Activated T-cell treated with anti-CD3 and anti-CD28 coated beads, Interleukin-2, amount 50 U/mL, for 48 hours (primary cell): Measurements from ENCODE around the gene IL17RB.
A peak's percentile ranks its signal among the peaks of the same experiment; 100 is the strongest.

Source experiments
- DNase-seq, 2 experiments: peaks; one replicate each; pipeline ENCODE4 v3.0.0-alpha.2; 2020

The IL17RB gene

DNA sequence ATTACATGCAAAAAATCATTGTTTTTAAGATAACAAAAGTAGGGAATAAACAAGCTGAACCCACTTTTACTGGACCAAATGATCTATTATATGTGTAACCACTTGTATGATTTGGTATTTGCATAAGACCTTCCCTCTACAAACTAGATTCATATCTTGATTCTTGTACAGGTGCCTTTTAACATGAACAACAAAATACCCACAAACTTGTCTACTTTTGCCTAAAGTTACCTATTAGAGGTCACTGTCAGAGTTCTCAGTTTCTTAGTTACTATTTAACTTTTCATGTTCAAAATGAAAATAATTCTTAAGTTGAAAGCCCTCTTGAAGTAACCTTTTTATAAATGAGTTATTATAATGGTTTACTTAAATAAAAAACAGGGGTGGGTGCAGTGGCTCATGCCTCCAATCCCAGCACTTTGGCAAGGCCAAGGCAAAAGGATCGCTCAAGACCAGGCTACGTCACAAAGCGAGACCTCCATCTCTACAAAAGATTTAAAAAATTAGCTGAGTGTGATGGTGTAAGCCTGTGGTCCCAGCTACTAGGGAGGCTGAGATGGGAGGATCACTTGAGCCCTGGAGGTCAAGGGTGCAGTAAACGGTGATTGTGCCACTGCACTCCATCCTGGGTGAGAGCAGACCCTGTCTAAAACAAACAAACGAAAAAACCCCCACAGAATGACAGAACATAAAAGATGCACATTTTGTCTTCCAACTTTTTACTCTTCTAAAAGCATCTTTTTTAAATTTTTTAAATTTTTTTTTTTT is 19.5 kb downstream of the IL17RB start:
- no peak for DNase-seq

DNA sequence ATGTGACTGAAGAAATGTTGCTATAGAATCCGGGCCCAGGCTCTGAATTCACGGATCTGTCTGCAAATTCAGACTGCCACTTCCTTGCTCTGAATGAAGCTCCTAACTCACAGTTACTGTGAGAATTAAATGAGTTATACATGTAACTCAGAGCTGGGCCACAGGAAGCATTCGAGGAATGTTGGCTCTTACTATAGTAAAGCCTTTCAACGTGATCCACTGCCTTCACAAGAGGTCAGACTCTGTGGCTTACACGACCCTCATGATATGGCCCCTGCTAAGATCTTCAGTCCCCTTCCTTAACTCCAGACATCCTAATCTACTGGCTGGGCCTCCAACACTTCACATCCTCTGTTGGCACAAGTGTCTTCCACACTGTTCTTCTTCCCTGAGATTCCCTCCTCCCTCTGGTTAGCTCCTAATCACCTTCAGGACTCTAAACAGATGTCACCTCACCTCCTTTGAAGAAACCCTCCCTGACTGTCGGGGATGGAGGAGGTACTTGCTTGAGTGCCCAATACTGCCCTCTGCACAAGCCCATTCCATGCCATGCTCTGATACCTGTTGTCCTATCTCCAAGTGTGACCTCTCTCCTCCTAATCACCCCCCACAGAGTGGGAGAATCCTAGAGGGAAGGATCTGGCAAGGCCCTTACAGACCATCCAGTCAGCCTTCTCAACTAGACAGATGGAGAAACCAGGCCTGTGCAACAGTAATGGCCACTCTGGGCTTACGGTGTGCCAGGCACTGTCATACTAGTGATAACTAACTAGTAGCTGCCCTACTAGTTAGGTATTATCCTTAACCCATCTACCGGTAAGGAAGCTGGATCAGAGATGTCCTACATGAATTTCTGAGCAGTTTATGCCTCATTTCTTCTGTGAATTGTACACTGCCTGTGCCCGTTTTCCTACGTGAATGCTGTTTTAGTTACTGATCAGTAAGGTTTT is 34.3 kb downstream of the IL17RB start:
- DNase-seq, result peak in 1 of 2 experiments; percentile 19

GRCh38 chr3:53881691-53882593 is 35.6 kb downstream of the IL17RB start, which contains the start of gene ACTR8:
ACTR8 (minus strand) TSS chr3:53882152; CDS start chr3:53882101, 51 bp downstream.
- DNase-seq, result peak; percentile 88 to 91

GRCh38 chr3:53883008-53883407 is 36.6 kb downstream of the IL17RB start:
- no peak for DNase-seq

- no peak for DNase-seq
Measured at GRCh38 chr3:53884623-53885022, 38.3 kb downstream of the IL17RB start.

DNA sequence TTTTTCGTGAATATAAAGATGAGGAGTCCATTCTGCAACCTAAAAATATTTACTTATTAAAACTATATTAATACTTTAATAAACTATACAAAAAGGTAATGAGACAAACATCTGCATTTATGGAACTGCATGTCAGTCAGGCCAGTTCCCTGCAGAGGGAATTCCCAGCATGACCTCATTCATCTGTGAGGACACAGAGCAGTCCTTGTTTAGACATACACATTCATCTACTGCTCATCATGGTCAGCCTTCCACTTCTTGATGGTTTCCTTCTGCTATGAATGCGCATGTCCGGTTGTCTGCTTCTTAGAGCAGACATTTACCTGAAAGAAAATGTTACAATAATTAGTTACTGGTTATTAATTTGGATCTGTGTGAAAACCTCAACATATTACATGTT is 38.9 kb downstream of the IL17RB start:
- no peak for DNase-seq

DNA sequence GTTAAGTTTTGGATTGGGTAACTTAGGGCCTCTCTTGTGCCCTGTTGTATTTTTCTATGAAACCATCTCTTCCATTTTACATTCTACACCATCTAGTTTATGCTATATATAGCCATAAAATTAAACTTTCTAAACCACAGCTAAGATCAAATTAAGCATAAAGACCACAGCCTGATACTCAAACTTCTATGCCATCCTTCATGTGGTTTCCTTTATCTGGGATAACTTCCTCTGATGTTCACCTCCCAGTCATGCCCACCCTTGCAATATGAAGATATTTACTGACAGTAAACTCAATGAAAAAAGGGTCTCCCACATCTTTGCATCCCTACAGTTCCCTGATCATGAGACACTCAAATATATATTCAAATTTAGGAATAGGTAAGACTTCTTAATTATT is 41.1 kb downstream of the IL17RB start:
- DNase-seq, result no peak

GRCh38 chr3:53888232-53888631 is 41.9 kb downstream of the IL17RB start:
- no peak for DNase-seq

GRCh38 chr3:53890726-53891475 is 44.5 kb downstream of the IL17RB start:
- peak; percentile 38 to 50 for DNase-seq

DNA sequence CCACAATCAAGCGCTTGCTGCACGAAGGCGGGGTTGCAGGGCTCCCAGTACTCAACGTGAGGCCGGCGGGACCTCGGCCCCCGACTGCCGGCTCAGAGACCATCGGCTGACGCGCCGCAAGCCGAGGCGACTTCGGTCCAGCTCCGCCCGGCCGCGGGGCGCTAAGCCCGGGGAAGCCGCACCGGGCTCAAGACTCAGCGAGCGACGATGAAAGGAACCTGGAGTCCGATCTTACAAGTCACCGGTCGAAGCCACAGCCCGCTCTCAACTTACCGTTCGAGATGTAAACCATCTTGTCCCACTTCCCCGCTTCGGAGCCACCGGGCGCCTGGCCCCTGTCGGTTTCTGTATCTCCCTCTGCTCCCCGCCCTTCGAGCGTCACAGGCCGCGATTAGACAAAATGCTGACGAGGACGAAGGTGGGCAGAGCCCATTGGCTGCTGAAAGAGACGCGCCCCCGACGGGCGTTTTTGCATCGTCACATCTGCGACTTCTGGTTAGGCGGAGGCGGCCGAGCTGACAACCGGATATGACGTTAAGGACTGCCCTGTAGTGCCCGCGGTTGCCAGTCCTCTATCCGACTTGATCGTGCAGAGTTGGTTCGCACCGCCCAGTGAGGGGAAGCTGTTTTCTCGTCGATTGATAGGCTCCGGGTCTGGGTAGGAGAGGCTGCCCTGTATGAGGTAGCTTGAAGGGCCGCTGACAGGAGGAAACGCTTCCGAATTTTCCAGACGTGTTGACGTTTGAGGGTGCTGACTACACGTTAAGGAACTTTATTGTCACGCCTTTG is 45.3 kb downstream of the IL17RB start, which contains the start of gene SELENOK:
TSS of gene SELENOK (minus strand) at position 363 of the 789 bp plus-strand sequence.
- peak; percentile 95 to 97 for DNase-seq

DNA sequence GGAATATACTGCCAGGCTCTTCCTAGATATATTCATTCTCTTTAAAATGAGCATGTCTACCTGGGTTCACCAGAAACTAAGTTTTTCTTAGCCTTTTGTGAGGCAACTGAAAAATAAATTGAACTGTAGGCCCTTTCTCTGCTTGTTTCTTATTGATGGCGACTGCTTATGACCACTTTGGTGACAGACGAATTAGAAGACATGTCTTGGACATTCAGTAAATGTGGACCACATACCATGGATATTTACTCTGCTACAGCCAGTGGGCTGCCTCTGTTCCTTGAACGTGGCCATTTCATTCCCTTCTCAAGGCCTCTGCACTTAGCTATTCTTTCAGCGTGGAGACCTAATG is 45.9 kb downstream of the IL17RB start:
- no peak for DNase-seq

DNA sequence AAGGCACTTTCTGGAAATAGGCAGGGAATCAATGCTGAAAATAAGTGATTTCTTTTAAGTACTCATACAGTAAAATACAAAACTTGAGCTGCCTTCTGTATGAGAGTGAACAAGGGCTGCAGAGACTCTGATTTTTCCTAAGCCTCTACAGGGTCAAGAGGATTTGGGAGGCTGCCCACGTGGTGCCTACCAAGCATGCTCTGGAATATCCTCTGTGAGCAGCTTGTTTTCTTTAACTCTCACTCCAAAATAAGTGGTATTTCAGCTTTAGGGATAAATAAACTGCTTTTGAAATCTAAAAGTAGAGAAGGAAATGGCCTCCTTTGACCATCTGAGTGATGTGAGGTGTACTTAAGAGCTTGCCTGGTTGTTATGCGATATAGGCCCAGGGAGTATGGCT is 53.4 kb downstream of the IL17RB start:
- no peak for DNase-seq

GRCh38 chr3:53900666-53901331 is 54.4 kb downstream of the IL17RB start:
- no peak for DNase-seq

DNA sequence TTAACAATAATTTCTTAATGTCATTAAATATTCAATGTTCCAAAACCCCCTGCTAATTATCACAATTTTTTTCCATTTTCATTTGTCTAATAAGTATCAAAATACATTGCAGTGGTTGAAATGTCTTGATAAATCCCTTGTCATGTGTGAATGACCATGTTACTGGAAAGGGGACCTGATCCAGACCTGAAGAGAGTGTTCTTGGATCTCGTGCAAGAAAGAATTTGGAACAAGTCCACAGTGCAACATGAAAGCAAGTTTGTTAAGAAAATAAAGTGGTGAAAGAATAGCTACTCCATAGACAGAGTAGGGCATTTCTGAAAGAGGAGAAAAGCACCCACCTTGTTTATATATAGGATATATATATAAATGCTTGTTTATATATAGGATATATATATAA is 55.7 kb downstream of the IL17RB start:
- no peak for DNase-seq

DNA sequence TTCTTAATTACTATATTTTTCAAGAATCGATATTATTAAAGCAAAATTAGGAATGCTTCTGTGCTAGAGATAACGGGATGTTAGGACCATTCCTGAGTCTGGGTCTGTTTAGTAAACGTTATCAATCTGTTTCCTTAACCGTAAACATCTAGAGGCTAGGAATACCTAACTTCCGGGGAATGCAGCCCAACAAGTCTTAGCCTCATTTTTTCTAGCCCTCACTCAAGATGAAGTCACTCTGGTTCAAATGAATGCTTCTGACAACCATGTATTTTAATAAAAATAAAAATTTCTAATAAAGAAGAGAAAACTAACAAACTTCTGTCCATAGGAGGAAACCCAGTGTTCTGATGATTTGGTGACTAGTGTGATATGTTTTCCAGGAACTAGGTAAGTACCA is 56.3 kb downstream of the IL17RB start:
- DNase-seq, result no peak

DNA sequence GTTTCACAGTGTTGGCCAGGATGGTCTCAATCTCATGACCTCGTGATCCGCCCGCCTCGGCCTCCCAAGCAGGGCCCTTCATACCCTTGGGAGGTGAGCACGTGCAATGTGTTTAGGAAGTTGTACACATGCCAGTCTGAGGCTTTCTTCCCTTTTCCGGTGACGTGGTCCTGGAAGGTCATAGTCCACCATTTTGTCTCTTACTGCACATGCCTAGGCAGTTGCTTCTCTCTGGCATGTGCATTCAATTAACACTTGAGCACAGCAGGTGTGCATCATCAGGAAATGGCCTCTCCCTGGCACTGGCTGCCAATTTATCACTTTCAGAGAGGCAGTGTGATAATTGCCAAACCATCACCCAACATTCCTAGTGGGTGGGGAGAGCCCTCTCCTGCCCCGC is 67.0 kb downstream of the IL17RB start:
- no peak for DNase-seq
